Right lobe of liver (tissue), 4 donors: Measurements from ENCODE around the gene SIGLEC15.

Experiments
- CTCF ChIP-seq, 4 donors: fragments of 200-600 bp in 3 of 4; fragments of 450-650 bp in 1 of 4; IDR thresholded peaks; one replicate each; pipeline versions ENCODE4 v1.5.1 to v1.8.0; 2016 to 2022; ENCODE audit warnings: antibody characterized with exemption in 4 of 4, mild to moderate bottlenecking in 2 of 4
- POLR2A ChIP-seq: fragments of 450-650 bp; IDR thresholded peaks from one replicate; pipeline ENCODE4 v1.6.1; 2017; ENCODE audit warnings: antibody characterized with exemption, mild to moderate bottlenecking
- donor health status: DM: no; HTN: no; CAD: no.
- donor health status: DM: no; HTN: no; CAD: no.
- donor health status: DM: no; HTN: yes; CAD: no.

DNA sequence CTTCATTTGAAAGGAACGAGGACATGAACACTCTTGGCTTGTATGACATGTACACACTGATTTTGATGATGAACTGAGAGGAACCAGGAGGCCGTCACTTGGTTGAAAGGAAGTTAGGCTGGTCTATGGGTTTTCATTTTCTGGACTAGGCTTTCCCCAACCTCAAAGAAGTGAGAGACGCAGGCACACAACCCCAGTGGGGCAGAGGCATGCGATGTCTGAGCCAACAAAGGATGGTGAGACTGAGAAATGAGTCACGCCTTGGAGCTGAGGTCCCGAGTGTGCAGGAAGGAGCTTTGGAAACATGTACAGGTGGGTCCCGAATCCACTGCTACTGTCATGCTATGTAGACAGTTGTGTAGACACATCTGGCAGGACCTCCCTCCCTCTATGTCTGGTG lies 24.1 kb downstream of the SIGLEC15 start:
- no peak for TF ChIP-seq POLR2A
- TF ChIP-seq CTCF (IDR thresholded peaks at IDR 0.05) = no peak
